GM23338 (cell line): ENCODE results near the gene SIL1. TPM values are rescaled to one million over a fixed set of nuclear protein-coding genes. Genes with fewer than 3 reads are reported as not detected.
A peak's percentile ranks its signal among the peaks of the same experiment; 100 is the strongest.

Source experiments
- ATAC-seq: fragments of 200-7000 bp; cut with Tn5 transposase; 3 replicates; pipeline ENCODE4 v1.9.1; 2020
- DNase-seq: peaks from one replicate; pipeline ENCODE4 v3.0.0-alpha.2; 2015; ENCODE audit warnings: low spot score
- H2AFZ ChIP-seq: fragments of 200-600 bp; sonication (generic); 2 replicates; pipeline ENCODE4 v1.8.0; 2016; ENCODE audit warnings: antibody characterized with exemption, mild to moderate bottlenecking, moderate library complexity
- H3F3A ChIP-seq: fragments of 200-600 bp; sonication (generic); replicated peaks from 2 replicates; pipeline ENCODE4 v1.8.0; 2017; ENCODE audit warnings: antibody characterized with exemption, mixed run types, low read depth
- H3K27ac ChIP-seq: fragments of 200-600 bp; sonication (generic); 2 replicates; pipeline ENCODE4 v1.6.1; 2016; ENCODE audit warnings: low read depth
- H3K27me3 ChIP-seq: fragments of 200-600 bp; sonication (generic); 2 replicates; pipeline ENCODE4 v1.8.0; 2016; ENCODE audit warnings: mild to moderate bottlenecking, mixed run types, moderate library complexity; ENCODE audit not compliant: insufficient read depth
- H3K36me3 ChIP-seq: fragments of 200-600 bp; sonication (generic); 2 replicates; pipeline ENCODE4 v1.8.0; 2016; ENCODE audit warnings: mild to moderate bottlenecking; ENCODE audit not compliant: insufficient read depth
- H3K4me1 ChIP-seq: fragments of 200-600 bp; sonication (generic); 2 replicates; pipeline ENCODE4 v1.8.0; 2016; ENCODE audit warnings: mild to moderate bottlenecking, moderate library complexity; ENCODE audit not compliant: insufficient read depth
- H3K4me2 ChIP-seq: fragments of 200-600 bp; sonication (generic); 2 replicates; pipeline ENCODE4 v1.7.1; 2017; ENCODE audit warnings: mixed run types
- H3K4me3 ChIP-seq: fragments of 200-600 bp; sonication (generic); 2 replicates; pipeline ENCODE4 v1.6.1; 2016; ENCODE audit warnings: mixed run types
- H3K79me2 ChIP-seq: fragments of 200-600 bp; sonication (generic); replicated peaks from 2 replicates; pipeline ENCODE4 v1.8.0; 2017; ENCODE audit warnings: mild to moderate bottlenecking; ENCODE audit not compliant: insufficient read depth
- H3K9me2 ChIP-seq: fragments of 200-600 bp; sonication (generic); 2 replicates; pipeline ENCODE4 v1.8.0; 2017; ENCODE audit not compliant: insufficient read depth
- H4K20me1 ChIP-seq: fragments of 200-600 bp; sonication (generic); replicated peaks from 2 replicates; pipeline ENCODE4 v1.8.0; 2017; ENCODE audit warnings: mild to moderate bottlenecking; ENCODE audit not compliant: insufficient read depth
- H3K27ac Mint-ChIP-seq: 2 replicates; pipeline ENCODE4 v1.8.0; 2020; ENCODE audit warnings: inconsistent platforms, mild to moderate bottlenecking, moderate library complexity, mixed read lengths
- H3K27me3 Mint-ChIP-seq: 3 replicates; pipeline ENCODE4 v1.8.0; 2022; ENCODE audit warnings: low read depth, mild to moderate bottlenecking, moderate library complexity, mixed read lengths, inconsistent platforms; ENCODE audit not compliant: insufficient read depth, poor library complexity
- H3K36me3 Mint-ChIP-seq: 3 replicates; pipeline ENCODE4 v1.8.0; 2021; ENCODE audit warnings: low read depth, mild to moderate bottlenecking, inconsistent platforms, moderate library complexity, mixed read lengths
- H3K4me1 Mint-ChIP-seq: 3 replicates; pipeline ENCODE4 v1.8.0; 2020; ENCODE audit warnings: mild to moderate bottlenecking, inconsistent platforms, mixed read lengths
- H3K4me3 Mint-ChIP-seq: 3 replicates; pipeline ENCODE4 v1.8.0; 2021; ENCODE audit warnings: moderate library complexity, mild to moderate bottlenecking, inconsistent platforms, mixed read lengths
- H3K9me3 Mint-ChIP-seq: 3 replicates; pipeline ENCODE4 v1.8.0; 2020; ENCODE audit warnings: moderate library complexity, mild to moderate bottlenecking, inconsistent platforms, mixed read lengths
- CREB1 ChIP-seq: fragments of 250-450 bp; sonication (Bioruptor Pico); IDR thresholded peaks from 2 replicates; pipeline ENCODE4 v1.5.0; 2020; ENCODE audit warnings: low read depth, mild to moderate bottlenecking, moderate library complexity
- EZH2 ChIP-seq: fragments of 200-600 bp; sonication (generic); IDR thresholded peaks from one replicate; pipeline ENCODE4 v1.8.0; 2017; ENCODE audit warnings: antibody characterized with exemption, mild to moderate bottlenecking, low read depth; ENCODE audit not compliant: unreplicated experiment
- JUNB ChIP-seq: IDR thresholded peaks from one replicate; pipeline ENCODE4 v1.6.1; 2016; ENCODE audit warnings: antibody characterized with exemption; ENCODE audit not compliant: unreplicated experiment
- NANOG ChIP-seq: IDR thresholded peaks from 2 replicates; pipeline ENCODE4 v1.6.1; 2016; ENCODE audit warnings: antibody characterized with exemption, borderline replicate concordance
- POLR2AphosphoS5 ChIP-seq: IDR thresholded peaks from 2 replicates; pipeline ENCODE4 v1.6.1; 2016; ENCODE audit warnings: antibody characterized with exemption, low read depth
- STAT1 ChIP-seq: IDR thresholded peaks from one replicate; pipeline ENCODE4 v1.6.1; 2016; ENCODE audit warnings: antibody characterized with exemption; ENCODE audit not compliant: unreplicated experiment
- ZNF114 ChIP-seq: fragments of 250-450 bp; sonication (Bioruptor Pico); IDR thresholded peaks from 2 replicates; pipeline ENCODE4 v1.5.0; 2020; ENCODE audit warnings: mild to moderate bottlenecking, moderate library complexity
- ZNF331 ChIP-seq: fragments of 250-450 bp; sonication (Bioruptor Pico); IDR thresholded peaks from 2 replicates; pipeline ENCODE4 v1.5.0; 2020; ENCODE audit warnings: low read depth, mild to moderate bottlenecking, moderate library complexity
- polyA plus RNA-seq: library from polyadenylated mRNA; unstranded; fragments of >200 nt; fragmentation: Nextera tagmentation; extraction: Ambion mirVana; gene quantifications from 2 replicates; pipeline ENCODE4 v1.2.1, GENCODE V29; 2016
- total RNA-seq: library from RNA; depleted of rRNA; stranded (reverse); fragments of >200 nt; shearing (Covaris generic); gene quantifications from 2 replicates; pipeline ENCODE4 v1.2.3, GENCODE V29; 2014
- TF ChIP-seq, protein P1 (sequence below), 2 experiments: fragments of 200-600 bp in 1 of 2; sonication (generic) in 1 of 2; conservative IDR thresholded peaks; 2 replicates each; pipeline versions ENCODE4 v1.5.1 to v1.6.1; 2016 to 2017; ENCODE audit warnings: antibody characterized with exemption in 2 of 2, low read depth in 2 of 2, mild to moderate bottlenecking in 2 of 2, moderate library complexity in 1 of 2
- TF ChIP-seq, protein P2 (sequence below): IDR thresholded peaks from 2 replicates; pipeline ENCODE4 v1.6.1; 2016; ENCODE audit warnings: antibody characterized with exemption
- TF ChIP-seq, protein P3 (sequence below): fragments of 250-450 bp; sonication (Bioruptor Pico); IDR thresholded peaks from 2 replicates; pipeline ENCODE4 v1.5.0; 2020; ENCODE audit warnings: mild to moderate bottlenecking, moderate library complexity
- TF ChIP-seq, protein P4 (sequence below): IDR thresholded peaks from one replicate; pipeline ENCODE4 v1.6.1; 2018; ENCODE audit warnings: antibody characterized with exemption; ENCODE audit not compliant: unreplicated experiment

Gene SIL1
- total and polyA plus RNA-seq, 2 experiments from 2014 or later = 5.5 to 5.9 TPM

- DNase-seq = peak; percentile 21
- peak; percentile 78 for ATAC-seq
- H3K27me3 Mint-ChIP-seq = no peaks in the 10 kb centered on the region
Observed at GRCh38 chr5:139151902-139152301, 46.3 kb downstream of the SIL1 start.

More at GRCh38 chr5:139151902-139152301, 46.3 kb downstream of the SIL1 start:
- Histone ChIP-seq H3K4me3 (no peak overlapping the region), H3K36me3 (no peaks in the 10 kb centered on the region), H3K9me2 (no peaks in the 10 kb centered on the region), H3K27ac (no peak overlapping the region), H3K79me2 (no peaks in the 10 kb centered on the region), H3K4me2 (no peak overlapping the region), H3K4me1 (no peaks in the 10 kb centered on the region), H3F3A (no peaks in the 10 kb centered on the region), H3K27me3 (no peaks in the 10 kb centered on the region), H2AFZ (no peak overlapping the region), H4K20me1 (no peaks in the 10 kb centered on the region)
- no peak overlapping the region for H3K4me3 Mint-ChIP-seq
- H3K9me3 Mint-ChIP-seq = no peaks in the 10 kb centered on the region
- no peaks in the 10 kb centered on the region for H3K36me3 Mint-ChIP-seq
- TF ChIP-seq JUNB (no peak), ZNF114 (CRISPR knock-in tag) (no peak), ZNF331 (CRISPR knock-in tag) (no peak), EZH2 (no peak), CREB1 (CRISPR knock-in tag) (no peak), POLR2AphosphoS5 (no peak), NANOG (no peak), STAT1 (no peak)
- TF ChIP-seq, protein P1, sequence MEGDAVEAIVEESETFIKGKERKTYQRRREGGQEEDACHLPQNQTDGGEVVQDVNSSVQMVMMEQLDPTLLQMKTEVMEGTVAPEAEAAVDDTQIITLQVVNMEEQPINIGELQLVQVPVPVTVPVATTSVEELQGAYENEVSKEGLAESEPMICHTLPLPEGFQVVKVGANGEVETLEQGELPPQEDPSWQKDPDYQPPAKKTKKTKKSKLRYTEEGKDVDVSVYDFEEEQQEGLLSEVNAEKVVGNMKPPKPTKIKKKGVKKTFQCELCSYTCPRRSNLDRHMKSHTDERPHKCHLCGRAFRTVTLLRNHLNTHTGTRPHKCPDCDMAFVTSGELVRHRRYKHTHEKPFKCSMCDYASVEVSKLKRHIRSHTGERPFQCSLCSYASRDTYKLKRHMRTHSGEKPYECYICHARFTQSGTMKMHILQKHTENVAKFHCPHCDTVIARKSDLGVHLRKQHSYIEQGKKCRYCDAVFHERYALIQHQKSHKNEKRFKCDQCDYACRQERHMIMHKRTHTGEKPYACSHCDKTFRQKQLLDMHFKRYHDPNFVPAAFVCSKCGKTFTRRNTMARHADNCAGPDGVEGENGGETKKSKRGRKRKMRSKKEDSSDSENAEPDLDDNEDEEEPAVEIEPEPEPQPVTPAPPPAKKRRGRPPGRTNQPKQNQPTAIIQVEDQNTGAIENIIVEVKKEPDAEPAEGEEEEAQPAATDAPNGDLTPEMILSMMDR (conservative IDR thresholded peaks at IDR 0.05; ENCODE audit: low read depth in 2 of 2) = no peak
- TF ChIP-seq, protein P2, sequence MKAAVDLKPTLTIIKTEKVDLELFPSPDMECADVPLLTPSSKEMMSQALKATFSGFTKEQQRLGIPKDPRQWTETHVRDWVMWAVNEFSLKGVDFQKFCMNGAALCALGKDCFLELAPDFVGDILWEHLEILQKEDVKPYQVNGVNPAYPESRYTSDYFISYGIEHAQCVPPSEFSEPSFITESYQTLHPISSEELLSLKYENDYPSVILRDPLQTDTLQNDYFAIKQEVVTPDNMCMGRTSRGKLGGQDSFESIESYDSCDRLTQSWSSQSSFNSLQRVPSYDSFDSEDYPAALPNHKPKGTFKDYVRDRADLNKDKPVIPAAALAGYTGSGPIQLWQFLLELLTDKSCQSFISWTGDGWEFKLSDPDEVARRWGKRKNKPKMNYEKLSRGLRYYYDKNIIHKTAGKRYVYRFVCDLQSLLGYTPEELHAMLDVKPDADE = no peak
- TF ChIP-seq, protein P3, sequence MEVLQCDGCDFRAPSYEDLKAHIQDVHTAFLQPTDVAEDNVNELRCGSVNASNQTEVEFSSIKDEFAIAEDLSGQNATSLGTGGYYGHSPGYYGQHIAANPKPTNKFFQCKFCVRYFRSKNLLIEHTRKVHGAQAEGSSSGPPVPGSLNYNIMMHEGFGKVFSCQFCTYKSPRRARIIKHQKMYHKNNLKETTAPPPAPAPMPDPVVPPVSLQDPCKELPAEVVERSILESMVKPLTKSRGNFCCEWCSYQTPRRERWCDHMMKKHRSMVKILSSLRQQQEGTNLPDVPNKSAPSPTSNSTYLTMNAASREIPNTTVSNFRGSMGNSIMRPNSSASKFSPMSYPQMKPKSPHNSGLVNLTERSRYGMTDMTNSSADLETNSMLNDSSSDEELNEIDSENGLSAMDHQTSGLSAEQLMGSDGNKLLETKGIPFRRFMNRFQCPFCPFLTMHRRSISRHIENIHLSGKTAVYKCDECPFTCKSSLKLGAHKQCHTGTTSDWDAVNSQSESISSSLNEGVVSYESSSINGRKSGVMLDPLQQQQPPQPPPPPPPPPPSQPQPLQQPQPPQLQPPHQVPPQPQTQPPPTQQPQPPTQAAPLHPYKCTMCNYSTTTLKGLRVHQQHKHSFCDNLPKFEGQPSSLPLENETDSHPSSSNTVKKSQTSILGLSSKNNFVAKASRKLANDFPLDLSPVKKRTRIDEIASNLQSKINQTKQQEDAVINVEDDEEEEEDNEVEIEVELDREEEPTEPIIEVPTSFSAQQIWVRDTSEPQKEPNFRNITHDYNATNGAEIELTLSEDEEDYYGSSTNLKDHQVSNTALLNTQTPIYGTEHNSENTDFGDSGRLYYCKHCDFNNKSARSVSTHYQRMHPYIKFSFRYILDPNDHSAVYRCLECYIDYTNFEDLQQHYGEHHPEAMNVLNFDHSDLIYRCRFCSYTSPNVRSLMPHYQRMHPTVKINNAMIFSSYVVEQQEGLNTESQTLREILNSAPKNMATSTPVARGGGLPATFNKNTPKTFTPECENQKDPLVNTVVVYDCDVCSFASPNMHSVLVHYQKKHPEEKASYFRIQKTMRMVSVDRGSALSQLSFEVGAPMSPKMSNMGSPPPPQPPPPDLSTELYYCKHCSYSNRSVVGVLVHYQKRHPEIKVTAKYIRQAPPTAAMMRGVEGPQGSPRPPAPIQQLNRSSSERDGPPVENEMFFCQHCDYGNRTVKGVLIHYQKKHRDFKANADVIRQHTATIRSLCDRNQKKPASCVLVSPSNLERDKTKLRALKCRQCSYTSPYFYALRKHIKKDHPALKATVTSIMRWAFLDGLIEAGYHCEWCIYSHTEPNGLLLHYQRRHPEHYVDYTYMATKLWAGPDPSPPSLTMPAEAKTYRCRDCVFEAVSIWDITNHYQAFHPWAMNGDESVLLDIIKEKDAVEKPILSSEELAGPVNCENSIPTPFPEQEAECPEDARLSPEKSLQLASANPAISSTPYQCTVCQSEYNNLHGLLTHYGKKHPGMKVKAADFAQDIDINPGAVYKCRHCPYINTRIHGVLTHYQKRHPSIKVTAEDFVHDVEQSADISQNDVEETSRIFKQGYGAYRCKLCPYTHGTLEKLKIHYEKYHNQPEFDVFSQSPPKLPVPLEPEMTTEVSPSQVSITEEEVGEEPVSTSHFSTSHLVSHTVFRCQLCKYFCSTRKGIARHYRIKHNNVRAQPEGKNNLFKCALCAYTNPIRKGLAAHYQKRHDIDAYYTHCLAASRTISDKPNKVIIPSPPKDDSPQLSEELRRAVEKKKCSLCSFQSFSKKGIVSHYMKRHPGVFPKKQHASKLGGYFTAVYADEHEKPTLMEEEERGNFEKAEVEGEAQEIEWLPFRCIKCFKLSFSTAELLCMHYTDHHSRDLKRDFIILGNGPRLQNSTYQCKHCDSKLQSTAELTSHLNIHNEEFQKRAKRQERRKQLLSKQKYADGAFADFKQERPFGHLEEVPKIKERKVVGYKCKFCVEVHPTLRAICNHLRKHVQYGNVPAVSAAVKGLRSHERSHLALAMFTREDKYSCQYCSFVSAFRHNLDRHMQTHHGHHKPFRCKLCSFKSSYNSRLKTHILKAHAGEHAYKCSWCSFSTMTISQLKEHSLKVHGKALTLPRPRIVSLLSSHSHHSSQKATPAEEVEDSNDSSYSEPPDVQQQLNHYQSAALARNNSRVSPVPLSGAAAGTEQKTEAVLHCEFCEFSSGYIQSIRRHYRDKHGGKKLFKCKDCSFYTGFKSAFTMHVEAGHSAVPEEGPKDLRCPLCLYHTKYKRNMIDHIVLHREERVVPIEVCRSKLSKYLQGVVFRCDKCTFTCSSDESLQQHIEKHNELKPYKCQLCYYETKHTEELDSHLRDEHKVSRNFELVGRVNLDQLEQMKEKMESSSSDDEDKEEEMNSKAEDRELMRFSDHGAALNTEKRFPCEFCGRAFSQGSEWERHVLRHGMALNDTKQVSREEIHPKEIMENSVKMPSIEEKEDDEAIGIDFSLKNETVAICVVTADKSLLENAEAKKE (CRISPR knock-in tag) = no peak
- TF ChIP-seq, protein P4, sequence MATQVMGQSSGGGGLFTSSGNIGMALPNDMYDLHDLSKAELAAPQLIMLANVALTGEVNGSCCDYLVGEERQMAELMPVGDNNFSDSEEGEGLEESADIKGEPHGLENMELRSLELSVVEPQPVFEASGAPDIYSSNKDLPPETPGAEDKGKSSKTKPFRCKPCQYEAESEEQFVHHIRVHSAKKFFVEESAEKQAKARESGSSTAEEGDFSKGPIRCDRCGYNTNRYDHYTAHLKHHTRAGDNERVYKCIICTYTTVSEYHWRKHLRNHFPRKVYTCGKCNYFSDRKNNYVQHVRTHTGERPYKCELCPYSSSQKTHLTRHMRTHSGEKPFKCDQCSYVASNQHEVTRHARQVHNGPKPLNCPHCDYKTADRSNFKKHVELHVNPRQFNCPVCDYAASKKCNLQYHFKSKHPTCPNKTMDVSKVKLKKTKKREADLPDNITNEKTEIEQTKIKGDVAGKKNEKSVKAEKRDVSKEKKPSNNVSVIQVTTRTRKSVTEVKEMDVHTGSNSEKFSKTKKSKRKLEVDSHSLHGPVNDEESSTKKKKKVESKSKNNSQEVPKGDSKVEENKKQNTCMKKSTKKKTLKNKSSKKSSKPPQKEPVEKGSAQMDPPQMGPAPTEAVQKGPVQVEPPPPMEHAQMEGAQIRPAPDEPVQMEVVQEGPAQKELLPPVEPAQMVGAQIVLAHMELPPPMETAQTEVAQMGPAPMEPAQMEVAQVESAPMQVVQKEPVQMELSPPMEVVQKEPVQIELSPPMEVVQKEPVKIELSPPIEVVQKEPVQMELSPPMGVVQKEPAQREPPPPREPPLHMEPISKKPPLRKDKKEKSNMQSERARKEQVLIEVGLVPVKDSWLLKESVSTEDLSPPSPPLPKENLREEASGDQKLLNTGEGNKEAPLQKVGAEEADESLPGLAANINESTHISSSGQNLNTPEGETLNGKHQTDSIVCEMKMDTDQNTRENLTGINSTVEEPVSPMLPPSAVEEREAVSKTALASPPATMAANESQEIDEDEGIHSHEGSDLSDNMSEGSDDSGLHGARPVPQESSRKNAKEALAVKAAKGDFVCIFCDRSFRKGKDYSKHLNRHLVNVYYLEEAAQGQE = no peak
- peaks cover 10% of the 10 kb centered on the region for H3K4me1 Mint-ChIP-seq
- no peak overlapping the region for H3K27ac Mint-ChIP-seq
